Kidney epithelial cell (primary cell): ENCODE data around the gene SP140. TPM values are rescaled to one million over a fixed set of nuclear protein-coding genes. Genes with fewer than 3 reads are reported as not detected.

Experiments
- DNase-seq: peaks from one replicate; pipeline ENCODE4 v3.0.0-alpha.2; 2010; ENCODE audit warnings: low read depth
- H3K27me3 ChIP-seq: 2 replicates; pipeline ENCODE4 v1.6.0; 2011; ENCODE audit warnings: low read length; ENCODE audit not compliant: control insufficient read depth, insufficient read depth
- H3K36me3 ChIP-seq: 2 replicates; pipeline ENCODE4 v1.5.1; 2011; ENCODE audit warnings: low read length; ENCODE audit not compliant: control insufficient read depth, insufficient read depth
- H3K4me3 ChIP-seq: 2 replicates; pipeline ENCODE4 v1.5.1; 2011; ENCODE audit warnings: low read depth, mild to moderate bottlenecking, control low read depth, low read length
- total RNA-seq: library from RNA; depleted of rRNA; stranded (reverse); fragments of >200 nt; gene quantifications from 2 replicates; pipeline ENCODE4 v1.2.3, GENCODE V29; 2015
- TF ChIP-seq, protein P1 (sequence below): IDR thresholded peaks from 2 replicates; pipeline ENCODE4 v1.5.1; 2011; ENCODE audit warnings: mild to moderate bottlenecking, moderate library complexity, low read length, control low read depth, inconsistent platforms; ENCODE audit not compliant: insufficient read depth, poor library complexity, severe bottlenecking

The SP140 gene
- total RNA-seq, 1 donor from 2014 or later, result 3.6 TPM

DNA sequence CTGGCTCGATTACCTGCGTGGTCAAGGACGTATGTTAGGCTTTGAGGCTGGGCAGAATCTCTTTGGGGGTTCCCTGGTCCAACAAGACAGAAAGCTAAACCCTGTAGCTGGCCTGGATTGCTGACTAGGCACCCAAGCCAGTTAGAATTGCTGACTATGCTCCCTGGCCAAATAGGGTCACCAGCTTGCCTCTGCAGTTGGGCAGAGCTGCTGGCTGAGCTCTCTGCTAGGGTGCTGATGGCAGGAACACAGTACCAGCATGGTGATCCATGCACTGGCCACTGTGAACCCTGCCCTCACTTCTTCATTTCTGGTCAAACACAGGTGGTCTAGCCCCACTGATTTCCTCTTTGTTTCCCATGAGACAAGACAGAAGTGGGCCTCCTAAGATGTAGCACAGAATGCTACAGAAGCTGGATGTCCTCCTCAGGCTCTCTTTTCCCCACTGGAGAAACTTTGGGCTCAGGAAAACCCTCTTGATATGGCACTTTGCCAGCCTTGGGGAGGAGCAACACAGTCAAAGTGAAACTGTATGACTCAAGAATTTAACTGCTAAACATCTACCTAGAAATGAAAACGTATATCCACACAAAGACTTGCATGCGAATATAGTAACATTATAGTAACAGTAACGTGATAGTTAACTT, 122.2 kb downstream of the SP140 start:
- Histone ChIP-seq H3K36me3 (no peaks in the 10 kb centered on the region), H3K4me3 (no peak overlapping the region), H3K27me3 (no peaks in the 10 kb centered on the region)
- TF ChIP-seq, protein P1, sequence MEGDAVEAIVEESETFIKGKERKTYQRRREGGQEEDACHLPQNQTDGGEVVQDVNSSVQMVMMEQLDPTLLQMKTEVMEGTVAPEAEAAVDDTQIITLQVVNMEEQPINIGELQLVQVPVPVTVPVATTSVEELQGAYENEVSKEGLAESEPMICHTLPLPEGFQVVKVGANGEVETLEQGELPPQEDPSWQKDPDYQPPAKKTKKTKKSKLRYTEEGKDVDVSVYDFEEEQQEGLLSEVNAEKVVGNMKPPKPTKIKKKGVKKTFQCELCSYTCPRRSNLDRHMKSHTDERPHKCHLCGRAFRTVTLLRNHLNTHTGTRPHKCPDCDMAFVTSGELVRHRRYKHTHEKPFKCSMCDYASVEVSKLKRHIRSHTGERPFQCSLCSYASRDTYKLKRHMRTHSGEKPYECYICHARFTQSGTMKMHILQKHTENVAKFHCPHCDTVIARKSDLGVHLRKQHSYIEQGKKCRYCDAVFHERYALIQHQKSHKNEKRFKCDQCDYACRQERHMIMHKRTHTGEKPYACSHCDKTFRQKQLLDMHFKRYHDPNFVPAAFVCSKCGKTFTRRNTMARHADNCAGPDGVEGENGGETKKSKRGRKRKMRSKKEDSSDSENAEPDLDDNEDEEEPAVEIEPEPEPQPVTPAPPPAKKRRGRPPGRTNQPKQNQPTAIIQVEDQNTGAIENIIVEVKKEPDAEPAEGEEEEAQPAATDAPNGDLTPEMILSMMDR, result no peak
- DNase-seq, result no peak

- H3K4me3 ChIP-seq, result no peak overlapping the region
- TF ChIP-seq, protein P1, result no peak
- H3K27me3 ChIP-seq, result no peaks in the 10 kb centered on the region
- DNase-seq, result no peak
- no peaks in the 10 kb centered on the region for H3K36me3 ChIP-seq
These were observed 123.3 kb downstream of the SP140 start for GRCh38 chr2:230348787-230349186.

GRCh38 chr2:230356084-230356483, 130.5 kb downstream of the SP140 start:
- H3K36me3 ChIP-seq, result no peaks in the 10 kb centered on the region
- TF ChIP-seq, protein P1, result no peak
- no peaks in the 10 kb centered on the region for H3K27me3 ChIP-seq
- no peak overlapping the region for H3K4me3 ChIP-seq
- DNase-seq, result no peak

DNA sequence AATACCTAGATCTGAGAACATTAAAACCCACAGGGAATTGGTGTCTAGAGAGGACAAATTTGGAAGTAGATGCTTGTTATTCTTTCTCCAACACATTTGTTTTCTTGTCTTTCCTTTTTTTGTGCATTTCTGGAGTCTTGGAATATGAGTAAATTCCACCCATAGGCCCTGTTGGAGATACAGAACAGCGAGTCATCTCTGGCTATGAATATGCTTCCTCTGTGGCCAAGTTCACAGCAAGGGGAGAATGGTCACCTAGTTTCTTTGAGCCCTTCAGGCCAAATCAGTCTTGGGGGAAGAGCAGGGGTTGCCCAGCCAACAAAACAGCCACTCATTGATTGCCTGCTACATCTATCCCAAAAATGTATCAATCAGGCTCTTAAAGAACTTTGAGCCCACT, 132.8 kb downstream of the SP140 start:
- no peaks in the 10 kb centered on the region for H3K36me3 ChIP-seq
- H3K27me3 ChIP-seq, result no peaks in the 10 kb centered on the region
- H3K4me3 ChIP-seq, result no peak overlapping the region
- TF ChIP-seq, protein P1, result no peak
- no peak for DNase-seq

DNA sequence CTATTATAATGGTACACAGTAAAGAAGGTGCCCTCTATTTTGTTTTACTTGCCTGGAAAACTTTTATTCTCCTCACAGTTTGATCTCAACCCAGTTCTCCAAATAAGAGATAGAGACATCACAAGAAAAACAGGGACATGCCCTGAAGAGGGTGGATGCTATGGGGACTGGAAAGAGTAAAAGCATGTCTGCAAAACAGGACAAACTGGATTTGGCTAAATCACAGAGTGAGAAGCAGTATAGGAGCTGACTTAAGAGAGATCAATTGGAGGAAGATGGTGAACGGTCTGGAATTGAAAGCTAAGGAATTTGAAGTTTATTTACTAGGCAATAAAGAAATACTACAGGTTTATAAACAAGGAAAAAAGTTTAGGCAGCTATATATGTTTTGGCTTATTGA, 134.5 kb downstream of the SP140 start:
- H3K36me3 ChIP-seq, result no peaks in the 10 kb centered on the region
- TF ChIP-seq, protein P1, result no peak
- no peaks in the 10 kb centered on the region for H3K27me3 ChIP-seq
- no peak overlapping the region for H3K4me3 ChIP-seq
- DNase-seq, result no peak
